COR-L47 (cell line): ENCODE measurements around the gene LLGL2.

ENCODE experiments used
- DNase-seq: peaks from one replicate; lab custom pipeline; 2025; lab: John Stamatoyannopoulos, UW

LLGL2 gene

DNA sequence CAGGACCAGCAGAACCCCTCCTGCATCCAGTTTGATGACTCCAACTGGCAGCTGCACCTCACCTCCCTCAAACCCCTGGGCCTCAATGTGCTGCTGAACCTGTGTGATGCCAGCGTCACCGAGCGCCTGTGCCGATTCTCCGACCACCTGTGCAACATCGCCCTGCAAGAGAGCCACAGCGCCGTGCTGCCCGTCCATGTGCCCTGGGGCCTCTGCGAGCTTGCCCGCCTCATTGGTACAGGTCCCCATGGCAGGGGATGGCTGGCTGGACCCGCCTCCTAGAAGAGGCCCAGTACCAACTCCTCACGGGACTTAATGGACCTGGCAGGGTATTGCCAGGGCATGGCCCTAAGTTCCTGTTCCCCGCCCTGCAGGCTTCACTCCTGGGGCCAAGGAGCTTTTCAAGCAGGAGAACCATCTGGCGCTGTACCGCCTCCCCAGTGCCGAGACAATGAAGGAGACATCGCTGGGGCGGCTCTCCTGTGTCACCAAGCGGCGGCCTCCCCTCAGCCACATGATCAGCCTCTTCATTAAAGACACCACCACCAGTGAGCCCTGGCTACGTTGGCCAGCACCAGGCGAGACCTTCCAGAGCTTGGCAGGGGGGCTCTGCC, 32.8 kb upstream of the LLGL2 start:
- DNase-seq, result no peak

DNA sequence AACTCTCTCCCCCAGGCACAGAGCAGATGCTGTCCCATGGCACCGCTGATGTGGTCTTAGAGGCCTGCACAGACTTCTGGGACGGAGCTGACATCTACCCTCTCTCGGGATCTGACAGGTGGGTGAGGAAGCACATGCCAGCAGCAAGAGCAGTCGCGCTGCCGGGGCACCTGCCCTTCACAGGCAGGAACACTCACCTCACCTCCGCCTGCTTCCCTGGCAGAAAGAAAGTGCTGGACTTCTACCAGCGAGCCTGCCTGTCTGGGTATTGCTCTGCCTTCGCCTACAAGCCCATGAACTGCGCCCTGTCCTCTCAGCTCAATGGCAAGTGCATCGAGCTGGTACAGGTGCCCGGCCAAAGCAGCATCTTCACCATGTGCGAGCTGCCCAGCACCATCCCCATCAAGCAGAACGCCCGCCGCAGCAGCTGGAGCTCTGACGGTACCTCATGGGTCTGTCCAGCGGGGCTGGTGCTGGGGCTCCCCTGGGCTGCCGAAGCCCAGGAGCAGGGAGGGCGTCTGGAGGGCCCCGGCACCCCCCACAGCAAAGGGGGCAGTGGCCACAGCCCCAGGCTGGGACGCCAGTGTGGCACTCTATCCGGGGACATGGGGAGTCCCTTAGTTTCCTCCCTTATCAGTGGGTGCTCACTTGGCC, 31.9 kb upstream of the LLGL2 start:
- no peak for DNase-seq

- DNase-seq, result no peak
Measured at GRCh38 chr17:75494326-75494877, 31.1 kb upstream of the LLGL2 start.

DNA sequence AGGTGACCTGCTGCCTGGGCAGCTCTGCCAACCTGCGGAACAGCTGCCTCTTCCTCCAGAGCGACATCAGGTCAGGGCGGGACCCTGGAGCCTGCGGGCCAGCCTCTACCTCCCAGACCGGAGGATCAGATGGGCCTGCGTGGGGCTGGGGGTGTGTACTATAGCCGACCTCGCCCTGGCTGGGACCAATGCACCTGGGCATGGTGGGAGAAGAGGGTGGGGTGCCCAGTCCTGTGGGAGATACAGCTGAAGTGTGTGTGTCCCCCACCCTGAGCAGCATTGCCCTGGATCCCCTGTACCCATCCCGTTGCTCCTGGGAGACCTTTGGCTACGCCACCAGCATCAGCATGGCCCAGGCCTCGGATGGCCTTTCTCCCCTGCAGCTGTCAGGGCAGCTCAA, 29.5 kb upstream of the LLGL2 start:
- DNase-seq, result no peak

DNA sequence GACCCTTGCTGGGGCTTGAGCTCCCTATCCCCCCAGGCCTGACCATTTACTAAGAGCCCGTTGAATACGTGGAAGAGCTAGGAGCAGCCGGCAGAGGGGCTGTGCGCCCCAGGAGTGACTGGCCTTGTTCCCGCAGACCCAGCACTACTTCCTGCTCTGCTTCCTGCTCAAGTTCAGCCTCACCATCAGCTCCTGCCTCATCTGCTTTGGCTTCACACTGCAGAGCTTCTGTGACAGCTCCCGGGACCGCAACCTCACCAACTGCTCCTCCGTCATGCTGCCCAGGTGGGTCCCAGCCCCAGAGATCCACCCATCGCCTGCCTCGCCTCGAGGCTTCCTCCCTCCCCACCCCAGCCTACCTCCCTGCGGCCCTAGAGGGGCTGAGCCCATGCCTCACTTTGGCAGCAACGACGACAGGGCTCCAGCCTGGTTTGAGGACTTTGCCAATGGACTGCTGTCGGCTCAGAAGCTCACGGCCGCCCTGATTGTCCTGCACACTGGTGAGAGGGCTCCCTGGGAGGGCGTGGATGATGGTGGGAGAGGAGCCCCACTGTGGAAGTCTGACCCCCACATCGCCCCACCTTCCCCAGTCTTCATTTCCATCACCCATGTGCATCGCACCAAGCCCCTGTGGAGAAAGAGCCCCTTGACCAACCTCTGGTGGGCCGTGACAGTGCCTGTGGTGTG, 27.3 kb upstream of the LLGL2 start:
- no peak for DNase-seq

GRCh38 chr17:75498726-75499213, 26.7 kb upstream of the LLGL2 start:
- no peak for DNase-seq

DNA sequence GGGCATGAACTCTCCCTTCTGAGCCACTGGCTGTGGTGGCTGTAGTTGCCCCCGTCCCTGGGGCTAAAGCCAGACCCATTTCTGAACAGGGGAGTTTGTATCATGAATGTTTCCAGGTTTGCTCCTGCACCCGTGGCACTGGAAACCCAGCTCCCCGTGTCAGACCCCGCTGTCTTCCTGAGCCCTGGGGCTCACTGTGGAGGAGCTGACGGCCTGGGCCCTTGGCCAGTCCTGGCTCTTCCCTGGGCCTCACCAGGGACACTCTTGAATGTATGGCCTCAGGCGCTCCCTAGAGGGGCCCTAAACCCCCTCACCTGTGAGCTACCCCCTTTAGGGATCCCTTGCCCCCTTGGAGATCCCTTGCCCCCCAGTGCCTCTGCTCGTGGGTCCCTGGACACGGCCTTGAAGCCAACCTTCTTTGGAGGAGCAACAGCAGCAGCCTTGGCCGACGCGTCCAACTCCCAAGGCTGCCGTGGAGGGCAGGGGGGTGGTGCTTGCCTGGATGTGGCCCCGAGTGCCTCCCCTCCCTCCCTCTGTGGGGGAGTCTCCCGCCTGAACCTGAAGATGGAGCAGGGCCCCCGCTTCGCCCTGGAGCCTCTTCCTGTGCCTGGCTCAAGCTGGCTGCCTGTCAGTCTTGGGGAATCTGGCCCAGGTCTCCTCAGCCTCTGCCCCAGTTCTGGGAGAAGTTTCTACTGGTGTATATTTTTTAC, 26.0 kb upstream of the LLGL2 start:
- DNase-seq, result no peak

GRCh38 chr17:75500419-75501216, 24.9 kb upstream of the LLGL2 start:
- DNase-seq, result no peak

DNA sequence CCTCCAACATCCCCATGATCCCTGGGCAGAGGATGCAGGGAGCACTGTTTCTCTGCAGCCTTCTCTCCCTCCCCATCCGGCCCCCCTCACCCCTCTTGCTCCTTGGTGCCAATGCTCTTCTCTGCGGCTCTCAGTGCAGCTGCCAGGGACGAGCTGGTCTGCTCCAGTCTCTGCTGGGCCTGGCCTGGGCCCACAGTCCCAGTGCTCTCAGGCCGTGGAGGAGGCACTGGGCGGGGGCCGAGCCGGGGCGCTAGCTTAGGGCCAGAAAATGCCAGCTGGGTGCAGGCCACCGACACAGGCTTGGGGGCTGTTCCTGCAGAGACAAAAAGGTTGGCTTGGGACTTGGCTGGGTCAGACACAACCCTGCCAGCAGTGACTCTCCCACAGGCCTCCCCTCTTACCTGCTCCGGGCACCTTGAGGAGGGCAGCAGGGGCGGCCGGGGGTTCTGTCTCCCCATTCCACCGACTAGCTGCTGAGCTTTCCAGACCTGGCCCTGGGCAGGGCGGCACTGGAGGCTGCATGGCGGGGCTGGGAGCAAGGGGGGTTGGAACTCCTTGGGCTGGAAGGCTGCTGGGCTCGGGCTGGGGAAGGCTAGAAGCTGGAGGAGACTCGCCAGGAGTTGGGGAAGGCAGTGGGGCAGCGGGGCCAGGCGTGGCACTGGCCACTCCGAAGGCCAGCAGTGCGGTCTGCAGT, 24.0 kb upstream of the LLGL2 start:
- DNase-seq, result no peak

DNA sequence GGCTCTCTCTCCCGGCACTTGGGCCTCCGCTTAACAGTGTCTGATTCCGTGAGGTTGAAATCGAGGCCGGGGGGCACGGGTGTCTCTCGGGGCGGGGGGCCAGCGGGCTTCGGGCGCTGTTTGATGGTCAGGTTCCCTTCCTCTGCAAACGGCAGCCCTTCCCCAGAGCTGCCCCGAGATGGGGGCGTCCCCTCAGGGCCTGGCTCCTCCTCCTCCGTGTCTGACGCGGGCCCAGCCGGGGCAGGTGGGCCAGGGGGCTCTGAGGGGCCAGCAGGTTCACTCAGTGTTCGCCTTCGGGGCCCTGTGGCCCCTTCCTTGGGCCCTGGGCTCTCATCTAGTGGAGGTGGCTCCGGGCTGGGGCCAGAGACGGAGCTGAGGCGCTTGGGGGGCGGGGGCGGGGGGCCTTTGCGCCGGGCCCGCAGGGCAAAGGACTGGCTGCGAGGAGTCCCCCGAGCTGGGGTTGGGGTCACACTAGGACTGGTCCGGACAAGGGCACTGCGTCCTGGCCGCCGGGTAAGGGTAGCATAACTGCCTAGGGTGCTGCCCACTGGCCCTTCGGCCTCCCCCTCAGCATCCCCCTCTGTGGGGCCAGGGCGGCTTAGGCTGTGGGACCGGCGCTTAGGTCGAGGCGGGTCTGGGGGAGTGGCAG, 23.3 kb upstream of the LLGL2 start:
- DNase-seq, result no peak

DNA sequence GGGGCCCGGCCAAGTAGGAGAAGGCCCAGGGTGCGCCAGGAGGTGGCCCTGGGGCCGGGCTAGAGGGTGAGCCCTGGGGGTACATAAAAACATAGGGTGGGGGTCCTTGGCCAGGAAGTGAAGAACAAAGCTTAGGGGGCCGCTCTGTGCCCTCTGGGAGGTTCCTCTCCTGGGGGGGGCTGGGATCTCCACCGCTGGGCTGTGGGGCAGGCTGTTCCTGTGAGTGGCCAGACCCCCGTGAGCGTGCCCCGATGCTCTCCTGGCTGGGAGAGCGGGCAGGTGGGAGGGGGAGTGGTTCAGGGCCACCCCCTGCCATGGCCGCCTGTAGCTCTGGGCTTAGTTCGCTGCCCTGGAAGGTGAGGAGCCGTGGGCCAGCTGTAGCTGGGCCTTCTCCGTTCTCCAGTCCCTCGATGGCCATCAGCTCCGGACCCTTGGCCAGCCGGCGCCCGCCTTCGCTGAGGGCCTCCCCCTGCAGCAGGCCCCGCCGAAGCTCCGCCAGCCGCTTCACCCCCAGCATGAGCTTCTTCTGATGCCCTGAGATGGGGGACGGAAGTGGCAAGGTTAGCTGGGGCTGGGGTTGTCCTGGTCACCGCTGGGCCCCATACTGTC, 22.7 kb upstream of the LLGL2 start:
- DNase-seq, result no peak

GRCh38 chr17:75503337-75503950, 22.1 kb upstream of the LLGL2 start:
- DNase-seq, result no peak

DNA sequence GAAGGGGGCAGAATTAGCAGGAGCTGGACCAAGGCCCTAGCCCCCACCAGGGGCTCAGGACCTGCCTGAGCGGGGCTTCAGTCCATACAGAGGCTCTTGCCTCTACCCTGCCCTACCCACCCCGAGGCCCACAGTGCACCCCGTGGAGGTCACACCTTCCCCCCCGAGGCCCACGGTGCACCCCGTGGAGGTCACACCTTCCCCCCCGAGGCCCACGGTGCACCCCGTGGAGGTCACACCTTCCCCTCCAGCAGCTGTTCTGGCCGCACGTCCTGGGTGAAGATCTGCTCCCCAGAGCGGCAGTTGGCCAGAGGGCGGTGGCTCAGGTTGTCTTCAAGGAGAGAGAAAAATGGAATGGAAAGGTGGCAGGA, 21.5 kb upstream of the LLGL2 start:
- DNase-seq, result no peak

DNA sequence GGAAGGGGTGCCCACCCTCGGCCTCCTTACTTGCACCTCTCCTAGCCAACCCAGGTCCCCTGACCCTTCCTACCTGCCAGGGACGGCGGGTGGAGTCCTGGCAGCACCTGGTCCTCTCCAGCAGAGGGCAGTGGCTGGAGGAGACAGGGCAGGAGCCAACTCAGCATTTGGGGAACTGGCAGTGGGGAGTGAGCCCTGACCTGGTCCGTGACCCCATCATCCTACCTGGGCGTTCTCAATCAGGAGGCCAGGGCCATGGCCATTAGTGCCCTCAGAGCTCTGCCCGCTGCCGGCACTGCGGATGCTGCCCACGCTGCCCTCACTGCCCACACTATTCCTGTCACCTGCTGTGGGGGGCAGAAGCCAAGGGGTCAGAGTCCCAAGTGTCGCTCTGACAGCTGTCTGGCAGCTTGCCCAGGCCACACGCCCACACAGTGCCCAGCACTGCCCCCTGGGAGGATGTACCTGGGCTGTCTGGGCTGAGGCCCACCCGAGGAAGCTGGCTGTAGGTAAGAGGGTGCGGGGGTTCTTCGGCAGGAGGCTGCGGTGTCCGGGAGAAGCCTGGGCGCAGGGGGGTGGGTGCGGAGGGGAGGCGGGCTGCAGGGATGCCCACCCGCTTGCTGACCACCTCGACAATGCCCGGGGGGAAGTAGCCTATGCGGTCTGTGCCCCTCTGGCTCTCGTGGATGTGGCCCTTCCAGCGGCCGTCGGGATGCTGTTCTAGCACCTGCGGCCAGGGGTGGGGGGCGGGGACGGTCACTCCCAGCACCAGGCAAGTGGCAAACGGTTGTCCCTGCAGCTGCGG, 20.9 kb upstream of the LLGL2 start:
- DNase-seq, result no peak

DNA sequence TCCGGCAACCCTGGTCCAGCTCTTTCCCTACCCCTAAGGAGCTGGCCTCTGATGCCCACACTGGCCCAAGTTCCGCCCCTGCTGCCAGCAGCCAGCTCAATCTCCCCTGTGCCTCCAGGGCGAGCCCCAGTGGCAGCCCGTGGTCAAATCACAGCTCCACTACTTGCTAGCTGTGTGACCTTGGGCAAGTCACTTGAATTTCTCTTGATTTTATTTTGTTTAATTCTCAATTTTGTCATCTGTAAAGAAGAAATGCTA, 20.4 kb upstream of the LLGL2 start:
- no peak for DNase-seq

DNA sequence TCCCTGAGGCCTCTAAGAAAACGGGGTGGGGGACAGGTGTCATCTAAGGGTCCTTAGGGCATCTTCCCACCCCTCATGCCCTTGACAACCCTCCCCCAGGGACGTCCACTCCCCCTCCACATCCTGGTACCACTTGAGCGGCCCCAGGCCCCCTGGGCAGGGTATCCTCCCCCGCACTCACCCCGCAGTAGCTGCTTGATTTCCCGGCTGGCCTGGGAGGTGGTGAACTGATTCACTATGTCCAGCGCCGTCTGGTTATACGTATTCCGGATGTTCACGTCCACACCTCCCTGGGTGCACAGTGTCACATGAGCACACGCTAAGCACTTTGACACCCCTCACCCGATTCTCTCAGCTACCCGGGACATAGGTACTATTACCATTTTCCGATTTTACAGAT, 19.9 kb upstream of the LLGL2 start:
- DNase-seq, result no peak

DNA sequence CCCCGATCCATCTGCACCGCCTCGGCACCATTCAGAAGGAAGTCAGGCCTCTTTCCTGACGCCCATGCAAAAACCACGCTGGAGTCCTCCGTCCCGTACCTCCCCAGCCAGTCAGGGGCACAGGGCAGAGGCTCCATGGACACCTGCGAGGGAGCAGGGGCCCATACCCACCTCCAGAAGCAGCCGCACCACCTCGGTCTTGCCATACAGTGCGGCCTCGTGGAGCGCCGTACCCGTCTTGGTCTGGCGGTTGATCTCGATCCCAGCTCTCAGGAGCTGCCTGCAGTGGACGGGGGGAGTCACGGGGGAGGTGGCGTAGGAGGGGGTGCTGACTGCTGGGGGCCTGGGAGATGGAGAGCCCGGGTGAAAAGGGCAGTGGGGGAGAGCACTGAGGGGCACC, 19.4 kb upstream of the LLGL2 start:
- no peak for DNase-seq

- no peak for DNase-seq
Measured at GRCh38 chr17:75506888-75507287, 18.6 kb upstream of the LLGL2 start.
